Muscle layer of duodenum (tissue), 2 donors: ENCODE data around the gene TUBA8.
"Not testable (repeated sequence)": the region's sequence is repeated elsewhere in the genome, so short reads cannot be mapped to it uniquely, and the experiment has no call there.

Experiments used
- H3K27ac ChIP-seq: one replicate; pipeline ENCODE4 v1.7.0; 2013; ENCODE audit warnings: mild to moderate bottlenecking, low read length
- H3K27me3 ChIP-seq: one replicate; pipeline ENCODE4 v1.7.0; 2013; ENCODE audit warnings: low read depth, mild to moderate bottlenecking, control low read depth, low read length
- H3K36me3 ChIP-seq, 2 donors: one replicate each; pipeline ENCODE4 v1.7.0; 2013; ENCODE audit warnings: low read length in 2 of 2, control low read depth in 1 of 2, mild to moderate bottlenecking in 1 of 2; ENCODE audit not compliant: insufficient read depth in 2 of 2, control insufficient read depth in 1 of 2
- H3K4me1 ChIP-seq, 2 donors: one replicate each; pipeline ENCODE4 v1.7.0; 2013; ENCODE audit warnings: low read length in 2 of 2, mild to moderate bottlenecking in 2 of 2, control low read depth in 1 of 2, moderate library complexity in 1 of 2; ENCODE audit not compliant: insufficient read depth in 2 of 2, control insufficient read depth in 1 of 2
- H3K4me3 ChIP-seq, 2 donors: one replicate each; pipeline ENCODE4 v1.7.0; 2013; ENCODE audit warnings: low read length in 2 of 2, low read depth in 1 of 2, mild to moderate bottlenecking in 1 of 2
- H3K9me3 ChIP-seq, 2 donors: one replicate each; pipeline ENCODE4 v1.7.0; 2013; ENCODE audit warnings: low read length in 2 of 2, control low read depth in 1 of 2, mild to moderate bottlenecking in 1 of 2; ENCODE audit not compliant: control insufficient read depth in 1 of 2
- donor health status: healthy.

Gene TUBA8

DNA sequence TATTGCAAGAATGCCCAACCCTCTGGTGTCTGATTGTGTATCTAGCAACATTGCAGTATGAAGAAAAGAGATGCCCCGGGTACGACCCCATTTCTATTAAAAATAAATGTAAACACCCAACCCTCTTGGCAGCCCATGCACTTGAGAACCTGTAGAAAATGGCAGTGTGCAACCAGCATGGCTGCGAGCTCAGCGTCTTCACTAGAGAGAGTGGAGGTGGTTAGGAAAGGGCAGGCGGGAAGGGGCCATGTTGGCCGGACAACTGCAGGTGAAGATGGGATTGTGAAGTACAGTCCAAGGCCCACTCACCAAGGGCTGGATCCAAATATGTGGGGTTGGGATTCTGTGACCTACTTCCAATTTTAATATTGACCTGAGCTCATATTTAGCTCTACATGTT is 16.9 kb upstream of the TUBA8 start:
- Histone ChIP-seq H3K4me1 (peaks cover 4 to 6% of the 10 kb centered on the region in 2 donors), H3K9me3 (no peaks in the 10 kb centered on the region), H3K27ac (no peak overlapping the region), H3K36me3 (peaks cover 5 to 15% of the 10 kb centered on the region in 2 donors), H3K4me3 (no peak overlapping the region), H3K27me3 (no peaks in the 10 kb centered on the region)

DNA sequence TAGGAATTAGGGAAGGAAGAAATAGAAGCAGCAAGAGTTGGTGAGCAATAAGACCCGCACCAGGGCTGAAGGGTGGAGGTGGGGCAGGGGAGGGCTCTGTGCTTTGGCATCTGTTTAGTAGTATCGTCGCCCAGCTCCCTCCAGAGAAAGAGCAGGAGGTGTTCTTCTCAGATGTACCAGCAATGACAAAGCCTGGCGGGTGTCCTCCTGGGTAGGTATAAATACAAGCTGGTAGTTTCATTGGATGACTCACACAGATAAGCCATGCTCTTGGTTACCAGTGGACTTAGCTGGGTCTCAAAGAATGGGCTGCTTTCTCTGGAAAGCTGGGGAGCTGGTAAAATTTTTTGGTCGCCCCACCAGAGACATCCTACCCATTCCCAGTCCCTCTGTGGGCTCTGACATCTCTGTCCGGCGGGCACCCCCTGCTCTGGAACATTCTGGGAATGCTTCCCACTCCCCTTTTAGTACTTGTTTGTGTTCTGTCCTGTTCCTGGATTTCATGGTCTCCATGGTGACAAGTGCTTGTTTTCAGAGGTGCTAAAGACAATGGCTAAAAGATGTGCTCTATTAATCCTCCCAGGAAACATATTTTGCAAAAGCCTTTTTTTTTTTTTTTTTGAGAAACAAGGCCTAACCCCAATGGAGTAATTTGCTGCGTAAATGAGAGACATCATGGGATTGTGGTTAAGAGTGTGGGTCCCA is 15.4 kb upstream of the TUBA8 start:
- H3K27me3 ChIP-seq, result no peaks in the 10 kb centered on the region
- peaks cover 4 to 6% of the 10 kb centered on the region in 2 donors for H3K4me1 ChIP-seq
- peaks cover 0 to 6% of the 10 kb centered on the region in 2 donors for H3K36me3 ChIP-seq
- no peak overlapping the region for H3K4me3 ChIP-seq
- no peak overlapping the region for H3K27ac ChIP-seq
- H3K9me3 ChIP-seq, result no peaks in the 10 kb centered on the region

DNA sequence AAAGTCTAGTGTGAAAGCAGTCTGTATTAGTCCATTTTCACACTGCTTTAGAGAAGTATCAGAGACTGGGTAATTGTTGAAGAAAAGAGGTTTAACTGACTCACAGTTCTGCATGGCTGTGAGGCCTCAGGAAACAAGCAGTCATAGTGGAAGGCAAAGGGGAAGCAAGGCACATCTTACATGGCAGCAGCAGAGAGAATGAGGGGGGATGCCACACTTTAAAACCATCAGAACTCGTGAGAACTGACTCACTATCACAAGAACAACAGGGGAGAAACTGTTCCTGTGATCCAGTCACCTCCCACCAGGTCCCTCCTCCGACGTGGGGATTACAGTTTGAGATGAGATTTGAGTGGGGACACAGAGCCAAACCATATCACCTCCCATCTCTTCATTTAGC is 13.8 kb upstream of the TUBA8 start:
- Histone ChIP-seq H3K27ac (no peak overlapping the region), H3K27me3 (no peaks in the 10 kb centered on the region), H3K4me1 (peaks cover 4 to 6% of the 10 kb centered on the region in 2 donors), H3K9me3 (no peaks in the 10 kb centered on the region), H3K4me3 (no peak overlapping the region), H3K36me3 (peaks cover 0 to 4% of the 10 kb centered on the region in 2 donors)

DNA sequence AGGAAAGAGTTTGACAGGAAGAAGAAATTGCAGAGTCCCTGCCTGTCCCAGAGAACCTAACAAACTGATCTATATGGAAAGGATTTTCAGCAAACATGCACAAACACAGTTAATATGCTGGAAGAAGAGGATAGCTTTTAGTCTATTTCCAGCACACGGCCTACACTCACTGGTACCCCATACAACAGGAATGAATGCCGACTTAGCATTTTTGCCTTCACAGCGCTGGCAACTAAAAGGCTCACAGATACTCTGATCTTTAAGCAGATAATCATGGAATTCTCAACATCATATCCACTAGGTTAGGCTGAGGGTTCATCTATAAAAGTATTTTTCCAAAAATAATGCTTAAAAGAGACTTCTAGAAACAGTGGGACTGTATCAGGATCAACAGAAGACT is 9.8 kb upstream of the TUBA8 start:
- Histone ChIP-seq H3K36me3 (peaks cover 0 to 4% of the 10 kb centered on the region in 2 donors), H3K4me3 (no peak overlapping the region), H3K9me3 (no peaks in the 10 kb centered on the region), H3K27me3 (no peaks in the 10 kb centered on the region), H3K4me1 (no peaks in the 10 kb centered on the region), H3K27ac (no peak overlapping the region)

DNA sequence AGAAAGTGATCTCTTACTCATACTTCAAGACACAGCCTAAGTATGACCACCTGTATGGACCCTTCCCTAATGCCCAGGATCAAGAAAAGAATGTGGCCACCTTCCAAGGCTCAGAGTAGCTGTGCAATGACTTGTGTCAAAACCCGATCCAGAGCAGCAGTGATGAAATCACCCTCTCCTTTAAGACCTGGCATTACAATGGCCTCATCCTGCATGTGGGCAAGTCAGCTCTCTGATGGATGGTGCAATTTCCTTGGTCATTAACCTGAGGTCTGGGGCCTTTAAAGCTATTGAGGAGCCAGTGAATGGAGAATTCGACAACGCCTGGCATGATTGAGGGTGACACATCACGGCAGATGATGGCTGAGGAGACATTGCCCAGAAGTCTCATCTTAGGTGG is 9.1 kb upstream of the TUBA8 start:
- Histone ChIP-seq H3K4me1 (no peaks in the 10 kb centered on the region), H3K27me3 (no peaks in the 10 kb centered on the region), H3K36me3 (peaks cover 0 to 4% of the 10 kb centered on the region in 2 donors), H3K27ac (no peak overlapping the region), H3K4me3 (no peak overlapping the region), H3K9me3 (no peaks in the 10 kb centered on the region)

DNA sequence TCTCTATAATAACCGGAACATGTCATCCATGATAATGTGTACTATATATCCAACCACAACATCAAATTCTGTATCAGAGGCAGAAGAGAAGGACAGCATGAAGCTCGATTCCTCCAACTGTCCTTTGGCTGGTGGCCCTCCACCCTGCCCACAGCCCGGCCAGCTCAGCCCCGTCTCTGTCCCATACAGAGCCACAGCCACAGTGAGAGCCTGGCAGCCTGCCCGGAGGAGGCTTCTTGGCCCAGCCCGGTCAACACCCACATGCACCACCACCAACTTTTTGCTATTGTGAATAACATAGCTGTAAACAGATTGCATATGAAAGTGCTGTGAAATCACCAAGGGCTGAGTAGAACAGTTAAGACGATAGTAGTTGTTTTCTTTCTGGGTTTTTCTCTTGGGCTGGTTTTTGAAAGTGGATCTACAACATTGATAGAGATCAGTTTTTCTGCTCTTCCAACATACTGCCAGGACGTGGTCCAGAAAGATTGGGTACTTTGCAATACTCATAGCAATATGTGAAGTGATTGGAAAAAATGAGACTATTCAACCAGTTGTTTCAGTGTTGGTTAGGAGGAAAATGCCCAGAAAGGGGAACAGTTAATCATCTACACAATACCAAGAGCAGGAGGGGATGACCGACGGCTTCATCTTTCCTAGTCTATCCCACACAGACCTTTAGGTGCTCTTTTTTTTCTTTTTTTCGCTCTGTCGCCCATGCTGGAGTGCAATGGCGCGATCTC is 6.9 kb upstream of the TUBA8 start:
- Histone ChIP-seq H3K27me3 (peaks cover 5% of the 10 kb centered on the region), H3K9me3 (no peaks in the 10 kb centered on the region), H3K4me3 (no peak overlapping the region)

DNA sequence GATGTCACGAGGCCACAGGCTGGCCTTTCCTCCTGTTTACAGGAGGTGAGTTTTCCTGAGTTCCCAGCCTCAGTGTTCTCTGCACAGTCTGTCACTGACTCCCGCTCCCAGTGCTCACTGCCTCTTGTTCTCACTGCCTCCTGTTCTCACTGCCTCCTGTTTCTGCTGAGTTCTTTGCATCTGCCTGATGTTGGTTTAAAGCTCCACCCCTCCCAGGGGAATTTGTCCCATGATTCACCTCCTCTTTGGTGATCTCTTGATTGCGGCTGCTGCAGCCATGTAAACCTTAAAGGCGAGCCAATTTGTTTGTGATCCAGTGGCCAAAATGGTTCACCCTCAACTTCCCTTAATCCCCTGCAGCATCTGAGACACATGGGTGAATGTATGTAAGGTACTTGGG is 6.0 kb upstream of the TUBA8 start:
- no peaks in the 10 kb centered on the region for H3K9me3 ChIP-seq
- H3K27ac ChIP-seq, result no peak overlapping the region
- no peaks in the 10 kb centered on the region for H3K4me1 ChIP-seq
- H3K36me3 ChIP-seq, result peaks cover 0 to 3% of the 10 kb centered on the region in 2 donors
- H3K4me3 ChIP-seq, result no peak overlapping the region
- peaks cover 5% of the 10 kb centered on the region for H3K27me3 ChIP-seq

More for the DNA sequence above, 6.9 kb upstream of the TUBA8 start:
- no peaks in the 10 kb centered on the region for H3K4me1 ChIP-seq
- peaks cover 0 to 4% of the 10 kb centered on the region in 2 donors for H3K36me3 ChIP-seq
- no peak overlapping the region for H3K27ac ChIP-seq

DNA sequence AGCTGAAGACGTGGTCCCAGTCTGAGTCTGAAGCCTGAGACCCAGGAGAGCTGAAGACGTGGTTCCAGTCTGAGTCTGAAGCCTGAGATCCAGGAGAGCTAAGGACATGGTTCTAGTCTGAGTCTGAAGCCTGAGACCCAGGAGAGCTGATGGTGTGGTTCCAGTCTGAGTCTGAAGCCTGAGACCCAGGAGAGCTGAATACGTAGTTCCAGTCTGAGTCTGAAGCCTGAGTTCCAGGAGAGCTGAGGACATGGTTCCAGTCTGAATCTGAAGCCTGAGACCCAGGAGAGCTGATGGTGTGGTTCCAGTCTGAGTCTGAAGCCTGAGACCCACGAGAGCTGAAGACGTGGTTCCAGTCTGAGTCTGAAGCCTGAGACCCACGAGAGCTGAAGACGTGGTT is 4.6 kb upstream of the TUBA8 start:
- H3K4me1 ChIP-seq, result peaks cover 0 to 11% of the 10 kb centered on the region in 2 donors
- not testable (repeated sequence) for H3K27ac ChIP-seq, H3K4me3 ChIP-seq, H3K9me3 ChIP-seq, H3K27me3 ChIP-seq, H3K36me3 ChIP-seq

DNA sequence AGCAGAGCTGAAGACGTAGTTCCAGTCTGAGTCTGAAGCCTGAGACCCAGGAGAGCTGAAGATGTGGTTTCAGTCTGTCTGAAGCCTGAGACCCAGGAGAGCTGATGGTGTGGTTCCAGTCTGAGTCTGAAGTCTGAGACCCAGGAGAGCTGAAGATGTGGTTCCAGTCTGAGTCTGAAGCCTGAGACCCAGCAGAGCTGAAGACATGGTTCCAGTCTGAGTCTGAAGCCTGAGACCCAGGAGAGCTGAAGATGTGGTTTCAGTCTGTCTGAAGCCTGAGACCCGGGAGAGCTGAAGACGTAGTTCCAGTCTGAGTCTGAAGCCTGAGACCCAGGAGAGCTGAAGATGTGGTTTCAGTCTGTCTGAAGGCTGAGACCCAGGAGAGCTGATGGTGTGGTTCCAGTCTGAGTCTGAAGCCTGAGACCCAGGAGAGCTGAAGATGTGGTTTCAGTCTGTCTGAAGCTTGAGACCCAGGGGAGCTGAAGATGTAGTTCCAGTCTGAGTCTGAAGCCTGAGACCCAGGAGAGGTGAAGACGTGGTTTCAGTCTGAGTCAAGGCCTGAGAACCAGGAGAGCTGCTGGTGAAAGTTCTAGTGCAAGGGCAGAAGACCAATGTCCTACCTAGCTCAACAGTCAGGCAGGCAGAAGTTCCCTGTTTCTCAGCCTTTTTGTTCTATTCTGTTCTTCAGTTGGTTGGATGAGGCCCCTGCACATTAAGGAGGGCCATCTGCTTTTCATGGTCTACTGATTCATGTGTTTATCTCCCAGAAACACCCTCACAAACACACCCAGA is 3.9 kb upstream of the TUBA8 start:
- not testable (repeated sequence) for H3K9me3 ChIP-seq, H3K36me3 ChIP-seq, H3K27ac ChIP-seq, H3K4me3 ChIP-seq, H3K27me3 ChIP-seq
- peaks cover 0 to 14% of the 10 kb centered on the region in 2 donors for H3K4me1 ChIP-seq

DNA sequence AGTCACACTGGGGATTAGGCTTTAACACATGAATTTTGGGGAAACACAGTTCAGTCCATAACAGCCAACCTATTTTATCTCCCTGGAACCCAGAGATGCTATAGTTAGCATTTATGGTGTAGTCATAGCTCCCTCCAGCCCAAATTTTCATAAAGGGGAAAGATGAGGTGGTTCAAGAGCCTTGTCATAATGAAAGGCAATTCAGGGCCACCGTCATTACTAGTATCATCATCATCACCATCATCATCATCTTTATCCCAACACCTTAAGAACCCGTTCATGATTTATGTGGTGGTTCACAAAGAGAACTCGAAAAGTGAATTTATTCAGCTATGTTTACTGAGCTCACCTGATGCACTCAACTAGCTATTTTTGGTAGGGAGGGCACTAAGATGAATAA is 2.4 kb upstream of the TUBA8 start:
- H3K36me3 ChIP-seq, result no peaks in the 10 kb centered on the region

More for the DNA sequence above, 2.4 kb upstream of the TUBA8 start:
- Histone ChIP-seq H3K4me1 (peaks cover 0 to 14% of the 10 kb centered on the region in 2 donors), H3K9me3 (no peaks in the 10 kb centered on the region), H3K27ac (no peak overlapping the region), H3K4me3 (no peak overlapping the region), H3K27me3 (peaks cover 5% of the 10 kb centered on the region)
